B cell (primary cell): ENCODE measurements around the gene ABCG1. TPM values are rescaled to one million over a fixed set of nuclear protein-coding genes. Genes with fewer than 3 reads are reported as not detected.

ENCODE experiments used
- ATAC-seq: fragments of 200-7000 bp; cut with Tn5 transposase; one replicate; pipeline ENCODE4 v1.10.0; 2021; ENCODE audit warnings: low read depth, mild to moderate bottlenecking, moderate number of reproducible peaks, moderate library complexity
- CTCF ChIA-PET: fragments of 350-600 bp; sonication (Branson Sonifier 250); formaldehyde crosslinking; loops from one replicate; lab custom pipeline; 2021; ENCODE audit warnings: antibody characterized with exemption, inconsistent platforms; lab: Charles Lee
- POLR2A ChIA-PET: fragments of 350-600 bp; sonication (Branson Sonifier 250); formaldehyde crosslinking; loops from one replicate; lab custom pipeline; 2021; ENCODE audit warnings: antibody characterized with exemption; lab: Charles Lee
- DNase-seq: peaks from one replicate; pipeline ENCODE4 v3.0.0; 2013
- H2AFZ ChIP-seq: 2 replicates; pipeline ENCODE4 v1.6.1; 2012; ENCODE audit warnings: mild to moderate bottlenecking, low read depth, low read length; ENCODE audit not compliant: insufficient read depth, poor library complexity, severe bottlenecking
- H3K27ac ChIP-seq, 2 donors: 1 replicate in 1 of 2; 2 replicates in 1 of 2; pipeline ENCODE4 v1.5.1; 2012 to 2013; ENCODE audit warnings: low read length in 2 of 2, mild to moderate bottlenecking in 2 of 2, moderate library complexity in 1 of 2
- H3K27me3 ChIP-seq, 4 experiments: fragments of 200-600 bp in 1 of 4; sonication (generic) in 1 of 4; replicated peaks in 1 of 4; 1 replicate in 2 of 4; 2 replicates in 2 of 4; pipeline versions ENCODE4 v1.6.1 to v1.7.0; 2013 to 2016; ENCODE audit warnings: low read length in 3 of 4, mild to moderate bottlenecking in 2 of 4, mixed read lengths in 1 of 4, moderate library complexity in 1 of 4; ENCODE audit not compliant: insufficient read depth in 4 of 4, control insufficient read depth in 3 of 4; ENCODE audit errors: control extremely low read depth in 1 of 4
- H3K36me3 ChIP-seq, 2 experiments: replicated peaks in 1 of 2; 1 replicate in 1 of 2; 2 replicates in 1 of 2; pipeline versions ENCODE4 v1.6.1 to v1.7.1; 2013; ENCODE audit warnings: low read length in 1 of 2; ENCODE audit not compliant: insufficient read depth in 2 of 2, control insufficient read depth in 1 of 2; ENCODE audit errors: control extremely low read depth in 1 of 2, extremely low read depth in 1 of 2
- H3K4me1 ChIP-seq, 2 donors: fragments of 200-600 bp in 1 of 2; sonication (generic) in 1 of 2; 1 replicate in 1 of 2; 2 replicates in 1 of 2; pipeline versions ENCODE4 v1.5.1 to v1.6.1; 2013 to 2017; ENCODE audit warnings: low read length in 2 of 2; ENCODE audit not compliant: control insufficient read depth in 2 of 2, insufficient read depth in 2 of 2
- H3K4me2 ChIP-seq: replicated peaks from 2 replicates; pipeline ENCODE3; 2012; ENCODE audit warnings: mild to moderate bottlenecking, low read depth, low read length; ENCODE audit not compliant: poor library complexity, severe bottlenecking
- H3K4me3 ChIP-seq, 5 experiments: fragments of 200-600 bp in 1 of 5; sonication (generic) in 1 of 5; 1 replicate in 3 of 5; 2 replicates in 2 of 5; pipeline versions ENCODE4 v1.5.1 to v1.7.0; 2011 to 2016; ENCODE audit warnings: low read length in 4 of 5, mild to moderate bottlenecking in 4 of 5, low read depth in 2 of 5, control low read depth in 1 of 5, moderate library complexity in 1 of 5; ENCODE audit not compliant: insufficient read depth in 1 of 5; ENCODE audit errors: control extremely low read depth in 1 of 5, extremely low read depth in 1 of 5
- H3K79me2 ChIP-seq: fragments of 200-600 bp; sonication (generic); one replicate; pipeline ENCODE4 v1.6.0; 2016; ENCODE audit warnings: low read length; ENCODE audit not compliant: control insufficient read depth, insufficient read depth
- H3K9ac ChIP-seq: fragments of 200-600 bp; sonication (generic); 2 replicates; pipeline ENCODE4 v1.6.1; 2017; ENCODE audit warnings: mild to moderate bottlenecking, low read length, moderate library complexity
- H3K9me3 ChIP-seq, 3 donors: one replicate each; pipeline versions ENCODE4 v1.6.1 to v1.7.1; 2013; ENCODE audit warnings: low read length in 2 of 3; ENCODE audit not compliant: control insufficient read depth in 2 of 3, insufficient read depth in 1 of 3; ENCODE audit errors: control extremely low read depth in 1 of 3
- H4K20me1 ChIP-seq: 2 replicates; pipeline ENCODE4 v1.6.0; 2012; ENCODE audit warnings: mild to moderate bottlenecking, low read length; ENCODE audit not compliant: insufficient read depth, control insufficient read depth, poor library complexity, severe bottlenecking
- H3K27ac Mint-ChIP-seq: one replicate; pipeline ENCODE4 v1.8.0; 2021; ENCODE audit warnings: mixed read lengths
- H3K27me3 Mint-ChIP-seq: one replicate; pipeline ENCODE4 v1.8.0; 2021; ENCODE audit warnings: mixed read lengths
- H3K4me1 Mint-ChIP-seq: one replicate; pipeline ENCODE4 v1.8.0; 2021; ENCODE audit warnings: mixed read lengths
- H3K4me3 Mint-ChIP-seq: one replicate; pipeline ENCODE4 v1.8.0; 2021; ENCODE audit warnings: mixed read lengths
- H3K9me3 Mint-ChIP-seq: one replicate; pipeline ENCODE4 v1.8.0; 2022; ENCODE audit warnings: mixed read lengths; ENCODE audit not compliant: insufficient read depth
- EZH2 ChIP-seq: IDR thresholded peaks from 2 replicates; pipeline ENCODE4 v1.6.1; 2012; ENCODE audit warnings: borderline replicate concordance, low read depth, mild to moderate bottlenecking, moderate library complexity, low read length; ENCODE audit not compliant: insufficient read depth, poor library complexity, severe bottlenecking
- WGBS: methylation state at CpG from one replicate; pipeline ENCODE4 v1.1.5; 2013; ENCODE audit warnings: missing lambda C conversion rate; ENCODE audit not compliant: insufficient coverage; 5-methylcytosine and 5-hydroxymethylcytosine counted together
- intact Hi-C: fragments of 100-400 bp; cut with micrococcal nuclease; formaldehyde crosslinking; loops from one replicate; pipeline ENCODE4 v1.10.0; 2022
- polyA plus RNA-seq: library from polyadenylated mRNA; depleted of rRNA; stranded (reverse); fragments of >200 nt; gene quantifications from 2 replicates; pipeline ENCODE4 v1.2.3, GENCODE V29; 2012
- total RNA-seq, 2 donors: library from RNA; stranded (reverse); fragments of 120-200 nt in 1 of 2; gene quantifications; 1 replicate in 1 of 2; 2 replicates in 1 of 2; pipeline versions ENCODE4 v1.2.3 to v1.2.4, GENCODE V29; 2013 to 2022
- TF ChIP-seq, protein P1 (sequence below): fragments of 200-600 bp; IDR thresholded peaks from one replicate; pipeline ENCODE4 v1.8.0; 2022; ENCODE audit warnings: antibody characterized with exemption, mild to moderate bottlenecking

ABCG1 gene
- total and polyA plus RNA-seq, 2 donors (not counting 1 experiment from before 2014, with no cell fraction given): 8.7 to 27.5 TPM

DNA sequence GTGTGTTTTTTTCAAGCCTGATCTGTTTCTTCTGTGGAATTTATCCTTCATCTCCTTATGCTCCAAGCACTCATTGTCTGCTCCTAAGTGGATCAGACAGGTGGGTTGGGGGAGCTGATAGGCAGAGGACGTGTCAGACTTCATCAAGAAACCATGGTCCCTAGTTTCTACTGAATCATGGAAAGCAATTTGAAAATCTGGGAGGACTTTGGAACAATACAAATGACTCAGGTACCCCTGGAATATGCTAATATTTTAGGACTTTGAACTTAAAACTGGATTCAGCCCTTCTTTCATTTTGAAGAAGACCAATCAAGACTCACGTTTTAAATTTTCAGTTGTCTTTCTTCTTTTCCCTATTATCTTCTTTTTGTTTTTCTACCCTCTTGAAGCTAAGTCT, 7.7 kb downstream of the ABCG1 start:
- no peaks in the 10 kb centered on the region for H3K27me3 Mint-ChIP-seq
- no peak overlapping the region for H3K27ac ChIP-seq
- TF ChIP-seq EZH2: no peak
- TF ChIP-seq, protein P1, sequence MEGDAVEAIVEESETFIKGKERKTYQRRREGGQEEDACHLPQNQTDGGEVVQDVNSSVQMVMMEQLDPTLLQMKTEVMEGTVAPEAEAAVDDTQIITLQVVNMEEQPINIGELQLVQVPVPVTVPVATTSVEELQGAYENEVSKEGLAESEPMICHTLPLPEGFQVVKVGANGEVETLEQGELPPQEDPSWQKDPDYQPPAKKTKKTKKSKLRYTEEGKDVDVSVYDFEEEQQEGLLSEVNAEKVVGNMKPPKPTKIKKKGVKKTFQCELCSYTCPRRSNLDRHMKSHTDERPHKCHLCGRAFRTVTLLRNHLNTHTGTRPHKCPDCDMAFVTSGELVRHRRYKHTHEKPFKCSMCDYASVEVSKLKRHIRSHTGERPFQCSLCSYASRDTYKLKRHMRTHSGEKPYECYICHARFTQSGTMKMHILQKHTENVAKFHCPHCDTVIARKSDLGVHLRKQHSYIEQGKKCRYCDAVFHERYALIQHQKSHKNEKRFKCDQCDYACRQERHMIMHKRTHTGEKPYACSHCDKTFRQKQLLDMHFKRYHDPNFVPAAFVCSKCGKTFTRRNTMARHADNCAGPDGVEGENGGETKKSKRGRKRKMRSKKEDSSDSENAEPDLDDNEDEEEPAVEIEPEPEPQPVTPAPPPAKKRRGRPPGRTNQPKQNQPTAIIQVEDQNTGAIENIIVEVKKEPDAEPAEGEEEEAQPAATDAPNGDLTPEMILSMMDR: no peak
- ChIA-PET POLR2A (no interaction called here), CTCF (interaction anchor here (0.9 kb wide), 1 partner anchor 12 kb away, joined by 3 read pairs; no protein-coding TSS in a partner anchor)
- peaks cover 3% of the 10 kb centered on the region for H3K9me3 Mint-ChIP-seq
- no peak overlapping the region for H3K4me3 Mint-ChIP-seq
- no peak overlapping the region for H3K9ac ChIP-seq
- H2AFZ ChIP-seq: no peak overlapping the region
- H3K4me1 ChIP-seq: peaks cover 37 to 54% of the 10 kb centered on the region in 2 donors
- intact Hi-C loops: no loop called here
- peaks cover 64% of the 10 kb centered on the region for H4K20me1 ChIP-seq
- H3K4me3 ChIP-seq: no peak overlapping the region
- ATAC-seq: no peak
- no peak overlapping the region for H3K27ac Mint-ChIP-seq
- no peak overlapping the region for H3K4me2 ChIP-seq
- no peak for DNase-seq
- H3K36me3 ChIP-seq: peaks cover 0 to 42% of the 10 kb centered on the region in 2 experiments
- no peaks in the 10 kb centered on the region for H3K27me3 ChIP-seq
- peaks cover 59% of the 10 kb centered on the region for H3K79me2 ChIP-seq
- no CpG with 5 or more reads among the region's 2 CpGs for WGBS
- H3K4me1 Mint-ChIP-seq: peaks cover 71% of the 10 kb centered on the region
- H3K9me3 ChIP-seq: peaks cover 0 to 15% (median 0%) of the 10 kb centered on the region in 3 donors

DNA sequence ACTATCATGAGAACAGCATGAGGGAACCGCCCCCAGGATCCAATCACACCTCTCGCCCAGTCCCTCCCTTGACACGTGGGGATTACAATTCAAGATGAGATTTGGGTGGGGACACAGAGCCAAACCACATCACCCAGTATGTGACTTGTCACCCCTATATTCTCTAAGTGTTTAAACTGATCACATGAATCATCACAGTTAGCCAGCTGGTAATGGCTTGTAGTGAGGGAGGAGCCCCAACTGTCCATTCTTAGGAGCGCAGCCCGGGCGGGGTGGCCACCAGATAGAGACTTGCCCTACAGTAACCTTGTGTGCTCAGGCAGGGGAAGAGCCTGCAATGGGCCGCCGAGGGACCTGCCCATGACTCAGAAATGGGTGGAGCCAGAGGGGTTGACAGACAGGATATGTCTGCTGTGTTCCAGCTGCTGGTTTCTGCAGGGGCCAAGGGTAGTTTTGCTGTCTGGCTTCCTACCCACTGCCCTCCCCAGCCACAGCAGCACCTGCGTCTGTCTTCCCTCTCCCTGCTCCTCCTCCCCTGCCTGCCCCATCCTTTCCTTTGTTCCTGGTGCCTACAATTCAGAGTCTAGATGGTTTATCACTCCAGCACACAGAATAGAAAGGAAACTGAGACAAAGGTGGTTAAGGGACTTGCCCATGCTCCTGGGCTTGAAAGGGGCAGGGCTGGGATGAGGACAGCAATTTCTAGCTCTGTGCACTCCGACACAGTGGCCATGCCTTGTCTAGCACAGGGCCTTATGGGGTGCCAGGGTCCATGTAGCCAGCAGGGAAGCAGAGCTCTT, 9.2 kb downstream of the ABCG1 start:
- Histone ChIP-seq H3K9me3 (peaks cover 0 to 15% (median 0%) of the 10 kb centered on the region in 3 donors), H3K4me2 (peak overlapping the region; percentile 66), H3K27me3 (no peaks in the 10 kb centered on the region), H2AFZ (no peak overlapping the region), H3K4me3 (no peak overlapping the region), H4K20me1 (peaks cover 49% of the 10 kb centered on the region), H3K9ac (peak overlapping the region; percentile 22), H3K36me3 (peaks cover 0 to 35% of the 10 kb centered on the region in 2 experiments), H3K27ac (peak overlapping the region; percentile 57 to 68), H3K79me2 (peaks cover 53% of the 10 kb centered on the region), H3K4me1 (peaks cover 39 to 54% of the 10 kb centered on the region in 2 donors)
- Mint-ChIP-seq H3K9me3 (peaks cover 3% of the 10 kb centered on the region), H3K27me3 (no peaks in the 10 kb centered on the region), H3K4me1 (peaks cover 71% of the 10 kb centered on the region), H3K27ac (peak overlapping the region; percentile 88), H3K4me3 (peak overlapping the region; percentile 74)
- intact Hi-C loops: loop anchor here (1.0 kb wide), 2 partner anchors 8 to 308 kb away; no protein-coding TSS in a partner anchor
- CTCF ChIA-PET: interaction anchor here (1.3 to 3.3 kb wide), 3 partner anchors 31 to 83 kb away, joined by 4 to 13 read pairs (median 8); no protein-coding TSS in a partner anchor
- ATAC-seq (peak; percentile 91), DNase-seq (peak; percentile 92)
- 2% methylated on average over 5 of the region's 10 CpGs for WGBS
- POLR2A ChIA-PET: interaction anchor here (0.6 to 1.0 kb wide), 2 partner anchors 9 to 21 kb away, joined by 3 to 5 read pairs; partner anchors contain the start of gene ABCG1
- TF ChIP-seq, protein P1: no peak
- no peak for TF ChIP-seq EZH2
